DND-41 (cell line): Measurements from ENCODE around the gene OGFR.

ENCODE experiments used
- CTCF ChIP-seq: IDR thresholded peaks from 2 replicates; pipeline ENCODE4 v1.5.1; 2012; ENCODE audit warnings: borderline replicate concordance, low read length, moderate library complexity, mild to moderate bottlenecking; ENCODE audit not compliant: poor library complexity, severe bottlenecking; ENCODE audit errors: extremely low read depth
- EZH2 ChIP-seq: IDR thresholded peaks from 3 replicates; pipeline ENCODE4 v1.6.1; 2012; ENCODE audit warnings: borderline replicate concordance, low read depth, mild to moderate bottlenecking, moderate library complexity, low read length, inconsistent platforms; ENCODE audit not compliant: severe bottlenecking

GRCh38 chr20:62820962-62821725 lies 16.5 kb downstream of the OGFR start:
- TF ChIP-seq CTCF, result no peak
- TF ChIP-seq EZH2, result no peak
